Psoas muscle (tissue), 8 donors: Measurements from ENCODE around the gene SRPRB. TPM values are rescaled to one million over a fixed set of nuclear protein-coding genes. Genes with fewer than 3 reads are reported as not detected.
"Not testable (repeated sequence)": the region's sequence is repeated elsewhere in the genome, so short reads cannot be mapped to it uniquely, and the experiment has no call there.

Source experiments
- ATAC-seq, 4 donors: fragments of 200-7000 bp; cut with Tn5 transposase; one replicate each; pipeline ENCODE4 v1.9.1; 2020; ENCODE audit warnings: moderate library complexity in 3 of 4, mild to moderate bottlenecking in 2 of 4
- DNase-seq, 2 donors: peaks; one replicate each; pipeline ENCODE4 v3.0.0-alpha.2; 2020
- H3K27ac ChIP-seq: fragments of 200-600 bp; one replicate; pipeline ENCODE4 v1.8.0; 2022
- H3K27me3 ChIP-seq, 3 donors: fragments of 200-600 bp in 1 of 3; one replicate each; pipeline versions ENCODE4 v1.6.1 to v1.8.0; 2013 to 2022; ENCODE audit warnings: low read length in 2 of 3, mild to moderate bottlenecking in 2 of 3, moderate library complexity in 1 of 3; ENCODE audit not compliant: insufficient read depth in 3 of 3
- H3K36me3 ChIP-seq, 2 donors: fragments of 200-600 bp in 1 of 2; one replicate each; pipeline versions ENCODE4 v1.6.1 to v1.8.0; 2013 to 2022; ENCODE audit warnings: low read depth in 1 of 2, mild to moderate bottlenecking in 1 of 2, moderate library complexity in 1 of 2; ENCODE audit not compliant: insufficient read depth in 1 of 2
- H3K4me1 ChIP-seq: fragments of 200-600 bp; one replicate; pipeline ENCODE4 v1.8.0; 2022
- H3K4me3 ChIP-seq: fragments of 200-600 bp; one replicate; pipeline ENCODE4 v1.8.0; 2022; ENCODE audit warnings: mild to moderate bottlenecking
- H3K9me3 ChIP-seq: fragments of 200-600 bp; one replicate; pipeline ENCODE4 v1.8.0; 2022
- WGBS, 3 donors: extraction: QIAGEN DNeasy Blood & Tissue Kit; methylation state at CpG; one replicate each; pipeline versions ENCODE4 v1.1.6 to v1.1.7; 2013; 5-methylcytosine and 5-hydroxymethylcytosine counted together
- intact Hi-C, 2 donors: fragments of 100-400 bp; cut with DNase I; formaldehyde crosslinking; loops; one replicate each; pipeline versions ENCODE4 v1.11.0 to v1.14.2; 2022
- polyA plus RNA-seq, 3 donors: library from polyadenylated mRNA; stranded (reverse); fragments of 200-250 nt; gene quantifications; one replicate each; pipeline ENCODE4 v1.2.3, GENCODE V29; 2013
- total RNA-seq, 4 donors: library from RNA; stranded (reverse); fragmentation: NEBNext Ultra II Directional in 2 of 4; extraction: Animal tissue kit (Norgen Biotek cat#: 25700) in 2 of 4; gene quantifications; one replicate each; pipeline versions ENCODE4 v1.2.1 to v1.2.4, GENCODE V29; 2021 to 2023
- TF ChIP-seq, protein P1 (sequence below): fragments of 200-600 bp; IDR thresholded peaks from one replicate; pipeline ENCODE4 v1.8.0; 2022; ENCODE audit warnings: antibody characterized with exemption
- donor health status: healthy with polysubstance abuse.
- donor health status: DM: no; HTN: no; CAD: no; lungs with moderate emphysema.
- donor health status: Bipolar disorder and iron deficiency.
- donor health status: healthy.
- donor health status: DM: yes; HTN: yes; CAD: no.
- donor health status: DM: no; HTN: no; CAD: no.
- donor health status: DM: no; HTN: no; CAD: no.
- donor health status: DM: yes; HTN: yes; CAD: no.

Gene SRPRB
- total and polyA plus RNA-seq, 7 donors: 28.0 to 70.4 (median 45.0) TPM

DNA sequence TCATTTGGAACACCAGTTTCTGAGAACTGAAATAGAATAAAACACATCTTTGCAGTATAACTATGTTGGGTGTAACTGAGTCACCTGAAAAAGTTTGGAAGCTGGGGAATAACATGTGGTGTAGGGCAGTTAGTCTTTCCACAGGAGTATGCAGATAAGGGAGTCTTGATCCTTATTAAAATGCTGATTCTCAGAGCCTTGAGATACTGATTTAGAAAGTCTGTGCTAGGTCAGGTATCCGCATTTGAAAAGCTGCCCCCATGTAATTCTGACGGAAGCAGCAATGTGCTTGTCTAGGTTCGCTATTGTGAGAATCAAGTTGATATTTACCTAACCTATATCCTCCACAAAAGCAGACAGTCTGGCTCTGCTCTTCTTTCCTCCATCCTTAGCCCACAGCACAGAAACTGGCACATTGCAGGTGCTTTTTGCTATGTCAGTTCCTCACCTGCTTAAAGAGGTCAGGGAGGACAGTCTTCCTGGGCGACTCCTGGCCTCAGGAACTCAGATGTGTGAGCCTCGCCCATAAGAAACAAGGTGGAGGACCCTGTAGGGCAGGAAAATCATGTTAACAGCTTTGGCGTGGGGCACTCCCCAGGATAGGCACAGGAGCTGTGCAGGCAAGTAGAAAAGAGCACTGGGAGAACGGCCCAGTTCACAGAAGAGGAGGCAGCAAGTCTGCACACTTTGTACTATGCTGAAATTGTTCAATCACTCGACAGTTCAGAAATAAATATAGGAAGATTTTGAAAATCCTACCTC lies 27.6 kb upstream of the SRPRB start:
- ATAC-seq (no peak), DNase-seq (no peak)
- WGBS, 3 donors: 77 to 81% (median 79%) methylated on average over 8 of the region's 8 CpGs
- Histone ChIP-seq H3K4me3 (no peak overlapping the region), H3K4me1 (no peaks in the 10 kb centered on the region), H3K27ac (no peak overlapping the region), H3K9me3 (no peaks in the 10 kb centered on the region), H3K27me3 (peaks cover 0 to 1% (median 0%) of the 10 kb centered on the region in 3 donors), H3K36me3 (no peaks in the 10 kb centered on the region)
- TF ChIP-seq, protein P1, sequence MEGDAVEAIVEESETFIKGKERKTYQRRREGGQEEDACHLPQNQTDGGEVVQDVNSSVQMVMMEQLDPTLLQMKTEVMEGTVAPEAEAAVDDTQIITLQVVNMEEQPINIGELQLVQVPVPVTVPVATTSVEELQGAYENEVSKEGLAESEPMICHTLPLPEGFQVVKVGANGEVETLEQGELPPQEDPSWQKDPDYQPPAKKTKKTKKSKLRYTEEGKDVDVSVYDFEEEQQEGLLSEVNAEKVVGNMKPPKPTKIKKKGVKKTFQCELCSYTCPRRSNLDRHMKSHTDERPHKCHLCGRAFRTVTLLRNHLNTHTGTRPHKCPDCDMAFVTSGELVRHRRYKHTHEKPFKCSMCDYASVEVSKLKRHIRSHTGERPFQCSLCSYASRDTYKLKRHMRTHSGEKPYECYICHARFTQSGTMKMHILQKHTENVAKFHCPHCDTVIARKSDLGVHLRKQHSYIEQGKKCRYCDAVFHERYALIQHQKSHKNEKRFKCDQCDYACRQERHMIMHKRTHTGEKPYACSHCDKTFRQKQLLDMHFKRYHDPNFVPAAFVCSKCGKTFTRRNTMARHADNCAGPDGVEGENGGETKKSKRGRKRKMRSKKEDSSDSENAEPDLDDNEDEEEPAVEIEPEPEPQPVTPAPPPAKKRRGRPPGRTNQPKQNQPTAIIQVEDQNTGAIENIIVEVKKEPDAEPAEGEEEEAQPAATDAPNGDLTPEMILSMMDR: no peak
- intact Hi-C loops: no loop called here

DNA sequence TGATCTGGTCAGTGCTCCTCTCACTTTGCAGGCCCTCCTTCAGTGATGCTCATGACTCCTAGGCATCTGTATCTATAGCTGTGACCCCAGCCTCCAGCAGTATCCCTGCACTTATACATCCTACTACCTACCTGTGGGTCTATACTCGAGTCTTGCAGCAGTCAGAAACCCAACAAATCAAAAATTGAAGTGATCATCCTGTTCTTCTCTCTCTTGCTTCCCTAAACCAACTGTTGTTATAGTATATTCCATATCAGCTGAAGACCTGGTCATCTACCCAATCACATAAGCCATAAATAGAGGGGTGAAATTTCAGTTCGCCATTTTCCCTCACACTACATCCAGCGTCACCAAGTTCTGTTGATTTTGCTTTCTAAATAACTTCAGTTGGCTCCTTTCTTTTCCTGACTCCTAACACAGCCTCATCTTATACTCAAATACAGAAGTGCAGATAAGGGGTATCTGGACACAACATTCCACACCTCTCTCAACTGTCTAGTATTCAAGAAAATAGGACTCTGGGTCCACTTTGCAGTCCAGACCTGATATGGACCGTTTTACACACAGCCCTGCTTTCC lies 25.9 kb upstream of the SRPRB start:
- Histone ChIP-seq H3K27ac (no peak overlapping the region), H3K4me3 (no peak overlapping the region), H3K36me3 (no peaks in the 10 kb centered on the region), H3K9me3 (no peaks in the 10 kb centered on the region), H3K27me3 (peaks cover 0 to 1% (median 0%) of the 10 kb centered on the region in 3 donors), H3K4me1 (no peaks in the 10 kb centered on the region)
- WGBS, 3 donors: 53 to 89% (median 64%) methylated on average over 4 of the region's 4 CpGs
- no peak for ATAC-seq
- DNase-seq: no peak
- intact Hi-C loops: no loop called here
- TF ChIP-seq, protein P1: no peak

DNA sequence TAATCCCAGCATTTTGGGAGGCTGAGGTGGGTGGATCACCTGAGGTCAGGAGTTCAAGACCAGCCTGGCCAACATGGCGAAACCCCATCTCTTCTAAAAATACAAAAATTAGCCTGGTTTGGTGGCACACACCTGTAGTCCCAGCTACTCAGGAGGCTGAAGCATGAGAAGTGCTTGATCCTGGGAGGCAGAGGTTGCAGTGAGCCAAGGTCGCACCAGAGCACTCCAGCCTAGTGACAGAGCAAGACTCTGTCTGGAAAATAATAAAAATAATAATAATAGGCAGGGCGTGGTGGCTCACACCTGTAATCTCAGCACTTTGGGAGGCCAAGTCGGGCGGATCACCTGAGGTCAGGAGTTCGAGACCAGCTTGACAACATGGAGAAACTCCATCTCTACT lies 24.9 kb upstream of the SRPRB start:
- intact Hi-C loops, H3K27me3 ChIP-seq, H3K4me3 ChIP-seq, H3K36me3 ChIP-seq, DNase-seq, H3K4me1 ChIP-seq, ATAC-seq, H3K9me3 ChIP-seq, H3K27ac ChIP-seq: not testable (repeated sequence)
- 84 to 88% (median 87%) methylated on average over 6 of the region's 6 CpGs for WGBS, 3 donors

DNA sequence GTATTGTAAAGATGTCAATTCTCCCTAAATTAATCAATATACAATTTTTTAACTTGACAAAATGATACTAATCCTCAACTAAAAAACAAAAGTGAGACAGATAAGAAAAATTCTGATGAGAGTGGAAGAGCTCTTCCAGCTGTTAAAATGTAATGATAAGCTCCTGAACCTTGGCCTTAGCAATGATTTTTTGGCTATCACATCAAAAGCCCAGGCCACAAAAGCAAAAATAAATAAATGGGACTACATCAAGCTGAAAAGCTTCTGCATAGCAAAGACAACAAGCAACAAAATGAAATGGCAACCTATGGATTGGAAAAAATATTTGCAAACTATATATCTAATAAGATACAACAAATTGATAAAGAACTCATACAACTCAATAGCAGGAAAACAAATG lies 24.0 kb upstream of the SRPRB start:
- Histone ChIP-seq H3K27me3 (peaks cover 0 to 1% (median 0%) of the 10 kb centered on the region in 3 donors), H3K36me3 (no peaks in the 10 kb centered on the region), H3K27ac (no peak overlapping the region), H3K4me1 (no peaks in the 10 kb centered on the region), H3K9me3 (no peaks in the 10 kb centered on the region), H3K4me3 (no peak overlapping the region)
- no peak for DNase-seq
- no peak for ATAC-seq
- TF ChIP-seq, protein P1: no peak
- intact Hi-C loops: no loop called here

DNA sequence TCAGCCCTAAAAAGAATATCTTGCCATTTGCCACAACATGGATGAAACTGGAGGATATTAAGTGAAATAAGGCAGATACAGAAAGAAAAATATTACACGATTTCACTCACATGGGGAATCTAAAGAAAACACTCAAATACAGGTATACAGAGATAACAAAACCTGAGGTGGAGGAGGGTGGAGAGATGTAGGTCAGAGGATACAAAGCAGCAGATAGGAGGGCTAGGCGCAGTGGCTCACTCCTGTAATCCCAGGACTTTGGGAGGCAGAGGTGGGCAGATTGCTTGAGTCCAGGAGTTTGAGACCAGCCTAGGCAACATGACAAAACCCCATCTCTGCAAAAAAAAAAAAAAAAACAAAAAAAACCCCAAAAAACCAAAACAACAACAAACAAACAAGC lies 23.2 kb upstream of the SRPRB start:
- Histone ChIP-seq H3K27ac (no peak overlapping the region), H3K27me3 (peaks cover 0 to 1% (median 0%) of the 10 kb centered on the region in 3 donors), H3K4me3 (no peak overlapping the region), H3K4me1 (no peaks in the 10 kb centered on the region), H3K36me3 (no peaks in the 10 kb centered on the region), H3K9me3 (no peaks in the 10 kb centered on the region)
- ATAC-seq: no peak
- TF ChIP-seq, protein P1: no peak
- WGBS, 3 donors: 73 to 98% (median 96%) methylated on average over 2 of the region's 2 CpGs
- intact Hi-C loops: no loop called here
- DNase-seq: no peak
